H1 (cell line): Measurements from ENCODE around the gene RSU1. TPM values are rescaled to one million over a fixed set of nuclear protein-coding genes. Genes with fewer than 3 reads are reported as not detected.

ENCODE experiments used
- CTCF ChIA-PET: fragments of 300-600 bp; sonication (Branson Sonifier 250); formaldehyde crosslinking; loops from one replicate; lab custom pipeline; 2021; ENCODE audit not compliant: partially characterized antibody; lab: Charles Lee
- POLR2A ChIA-PET: fragments of 300-600 bp; sonication (Branson Sonifier 250); formaldehyde crosslinking; loops from one replicate; lab custom pipeline; 2021; ENCODE audit warnings: inconsistent platforms; ENCODE audit not compliant: partially characterized antibody; lab: Charles Lee
- DNase-seq, 2 experiments: peaks; one replicate each; pipeline versions ENCODE4 v3.0.0 to v3.0.0-alpha.2; 2010 to 2022; ENCODE audit warnings: low spot score in 2 of 2, low read depth in 1 of 2, mixed read lengths in 1 of 2
- FAIRE-seq: peaks from 2 replicates; lab custom pipeline; 2011; peaks lifted over from hg19 to GRCh38; lab: Jason Lieb, UNC
- H2AFZ ChIP-seq: 2 replicates; pipeline ENCODE4 v1.8.1; 2012; ENCODE audit warnings: low read length, inconsistent platforms
- H2AK5ac ChIP-seq: 2 replicates; pipeline ENCODE4 v1.6.1; 2013; ENCODE audit warnings: low read depth, low read length
- H2BK120ac ChIP-seq: replicated peaks from 2 replicates; pipeline ENCODE3; 2013; ENCODE audit warnings: low read depth, low read length, inconsistent platforms
- H2BK12ac ChIP-seq: 2 replicates; pipeline ENCODE4 v1.6.1; 2013; ENCODE audit warnings: low read depth, low read length
- H2BK15ac ChIP-seq: 2 replicates; pipeline ENCODE4 v1.6.1; 2013; ENCODE audit warnings: low read length
- H2BK20ac ChIP-seq: 2 replicates; pipeline ENCODE4 v1.6.1; 2013; ENCODE audit warnings: low read length
- H2BK5ac ChIP-seq: 2 replicates; pipeline ENCODE4 v1.6.1; 2013; ENCODE audit warnings: low read depth, low read length
- H3K14ac ChIP-seq: 2 replicates; pipeline ENCODE4 v1.6.1; 2013; ENCODE audit warnings: inconsistent platforms; ENCODE audit not compliant: insufficient read length
- H3K18ac ChIP-seq: 2 replicates; pipeline ENCODE4 v1.6.1; 2013; ENCODE audit warnings: low read length; ENCODE audit errors: extremely low read depth
- H3K23ac ChIP-seq: 2 replicates; pipeline ENCODE4 v1.6.1; 2013; ENCODE audit warnings: inconsistent platforms; ENCODE audit not compliant: insufficient read length
- H3K23me2 ChIP-seq: 2 replicates; pipeline ENCODE4 v1.6.1; 2013; ENCODE audit warnings: low read depth, low read length
- H3K27ac ChIP-seq: 2 replicates; pipeline ENCODE4 v1.6.1; 2011; ENCODE audit warnings: low read depth, low read length, inconsistent platforms
- H3K27me3 ChIP-seq, 4 experiments: replicated peaks in 1 of 4; 1 replicate in 1 of 4; 2 replicates in 3 of 4; pipeline versions ENCODE4 v1.6.1 to v1.8.1; 2011 to 2013; ENCODE audit warnings: low read length in 3 of 4, mild to moderate bottlenecking in 3 of 4, inconsistent platforms in 2 of 4, mixed read lengths in 2 of 4, moderate library complexity in 1 of 4; ENCODE audit not compliant: control insufficient read depth in 3 of 4, insufficient read depth in 3 of 4; ENCODE audit errors: extremely low read depth in 1 of 4
- H3K36me3 ChIP-seq, 4 experiments: 2 replicates each; pipeline versions ENCODE4 v1.6.1 to v1.8.1; 2011 to 2013; ENCODE audit warnings: mild to moderate bottlenecking in 4 of 4, low read length in 3 of 4, moderate library complexity in 2 of 4, control low read depth in 1 of 4, inconsistent platforms in 1 of 4; ENCODE audit not compliant: insufficient read depth in 4 of 4, control insufficient read depth in 2 of 4
- H3K4ac ChIP-seq: replicated peaks from 2 replicates; pipeline ENCODE3; 2013; ENCODE audit warnings: low read length, low read depth, mixed read lengths, inconsistent platforms; ENCODE audit not compliant: insufficient read length
- H3K4me1 ChIP-seq, 4 experiments: replicated peaks in 1 of 4; 1 replicate in 1 of 4; 2 replicates in 3 of 4; pipeline versions ENCODE4 v1.6.1 to v1.8.1; 2011 to 2013; ENCODE audit warnings: low read length in 3 of 4, inconsistent platforms in 2 of 4, mixed read lengths in 1 of 4; ENCODE audit not compliant: insufficient read depth in 4 of 4, control insufficient read depth in 3 of 4
- H3K4me2 ChIP-seq, 2 experiments: 2 replicates each; pipeline versions ENCODE4 v1.6.1 to v1.8.1; 2011 to 2013; ENCODE audit warnings: low read depth in 2 of 2, low read length in 2 of 2, control low read depth in 1 of 2, inconsistent platforms in 1 of 2, mild to moderate bottlenecking in 1 of 2; ENCODE audit not compliant: insufficient read depth in 1 of 2
- H3K4me3 ChIP-seq, 4 experiments: fragments of 200-600, 300-600 bp in 1 of 4; sonication (generic), shearing (Covaris generic), sonication (Bioruptor Twin) in 1 of 4; 2 replicates each; pipeline versions ENCODE4 v1.5.1 to v1.8.1; 2011 to 2016; ENCODE audit warnings: low read length in 4 of 4, low read depth in 3 of 4, control low read depth in 2 of 4, inconsistent platforms in 2 of 4, mild to moderate bottlenecking in 2 of 4, mixed read lengths in 1 of 4, moderate library complexity in 1 of 4; ENCODE audit not compliant: insufficient read depth in 2 of 4; ENCODE audit errors: extremely low read depth in 1 of 4
- H3K56ac ChIP-seq: replicated peaks from 2 replicates; pipeline ENCODE3; 2013; ENCODE audit warnings: low read depth, mild to moderate bottlenecking, mixed read lengths, low read length, inconsistent platforms; ENCODE audit not compliant: insufficient read length
- H3K79me1 ChIP-seq: 2 replicates; pipeline ENCODE4 v1.6.1; 2013; ENCODE audit warnings: low read depth, low read length, control low read depth
- H3K79me2 ChIP-seq, 2 experiments: 2 replicates each; pipeline versions ENCODE4 v1.6.1 to v1.8.1; 2012 to 2013; ENCODE audit warnings: low read length in 2 of 2, mild to moderate bottlenecking in 2 of 2, inconsistent platforms in 1 of 2; ENCODE audit not compliant: insufficient read depth in 2 of 2, control insufficient read depth in 1 of 2
- H3K9ac ChIP-seq, 4 experiments: replicated peaks in 1 of 4; 1 replicate in 1 of 4; 2 replicates in 3 of 4; pipeline versions ENCODE4 v1.6.1 to v1.8.1; 2011 to 2013; ENCODE audit warnings: low read depth in 3 of 4, low read length in 3 of 4, control low read depth in 2 of 4, mild to moderate bottlenecking in 2 of 4, moderate library complexity in 2 of 4, inconsistent platforms in 1 of 4; ENCODE audit errors: extremely low read depth in 1 of 4
- H3K9me3 ChIP-seq, 2 experiments: 2 replicates each; pipeline versions ENCODE4 v1.6.1 to v1.8.1; 2012 to 2013; ENCODE audit warnings: mild to moderate bottlenecking in 2 of 2, moderate library complexity in 2 of 2, control low read depth in 1 of 2, inconsistent platforms in 1 of 2, low read depth in 1 of 2, low read length in 1 of 2, mixed read lengths in 1 of 2; ENCODE audit not compliant: insufficient read depth in 2 of 2
- H4K20me1 ChIP-seq, 2 experiments: replicated peaks in 1 of 2; 2 replicates each; pipeline versions ENCODE3 to v1.8.1; 2011 to 2013; ENCODE audit warnings: inconsistent platforms in 2 of 2, low read length in 2 of 2, mild to moderate bottlenecking in 1 of 2; ENCODE audit not compliant: insufficient read depth in 2 of 2, control insufficient read depth in 1 of 2
- H4K5ac ChIP-seq: 2 replicates; pipeline ENCODE4 v1.6.1; 2013; ENCODE audit warnings: low read length, low read depth, mixed read lengths, inconsistent platforms; ENCODE audit not compliant: insufficient read length
- H4K8ac ChIP-seq: 2 replicates; pipeline ENCODE4 v1.8.0; 2013; ENCODE audit warnings: mild to moderate bottlenecking, moderate library complexity, low read length, inconsistent platforms; ENCODE audit not compliant: insufficient read depth; ENCODE audit errors: extremely low read depth
- H4K91ac ChIP-seq: replicated peaks from 2 replicates; pipeline ENCODE3; 2013; ENCODE audit warnings: low read length, mixed read lengths, inconsistent platforms; ENCODE audit not compliant: insufficient read length
- BRCA1 ChIP-seq: IDR thresholded peaks from 2 replicates; pipeline ENCODE4 v1.6.1; 2012; ENCODE audit warnings: low read depth, low read length, improper control_type of control experiment
- CBX8 ChIP-seq: fragments of 300-800, 300-1000 bp; sonication (generic); IDR thresholded peaks from 2 replicates; pipeline ENCODE4 v1.7.1; 2016; ENCODE audit warnings: low read depth, low read length, borderline replicate concordance
- CEBPB ChIP-seq: IDR thresholded peaks from 2 replicates; pipeline ENCODE4 v1.6.1; 2012; ENCODE audit warnings: low read depth, low read length
- EGR1 ChIP-seq: IDR thresholded peaks from 2 replicates; pipeline ENCODE4 v1.6.1; 2011; ENCODE audit warnings: low read depth, low read length, borderline replicate concordance
- HDAC6 ChIP-seq: IDR thresholded peaks from one replicate; pipeline ENCODE4 v1.7.1; 2012; ENCODE audit warnings: low read depth, mild to moderate bottlenecking, inconsistent platforms, low read length, moderate library complexity
- POLR2AphosphoS5 ChIP-seq: IDR thresholded peaks from 2 replicates; pipeline ENCODE4 v1.6.1; 2011; ENCODE audit warnings: low read depth, low read length
- POU5F1 ChIP-seq: IDR thresholded peaks from 2 replicates; pipeline ENCODE4 v1.6.1; 2011; ENCODE audit warnings: low read depth, mild to moderate bottlenecking, low read length, moderate library complexity
- SAP30 ChIP-seq: fragments of 300-600 bp; sonication (generic); IDR thresholded peaks from 2 replicates; pipeline ENCODE4 v1.7.1; 2012; ENCODE audit warnings: low read length, moderate library complexity, mild to moderate bottlenecking, inconsistent platforms; ENCODE audit not compliant: insufficient read depth, insufficient replicate concordance
- SP2 ChIP-seq: IDR thresholded peaks from 2 replicates; pipeline ENCODE4 v1.6.1; 2012; ENCODE audit warnings: mild to moderate bottlenecking, low read length, inconsistent platforms
- TEAD4 ChIP-seq: IDR thresholded peaks from 2 replicates; pipeline ENCODE4 v1.6.1; 2012; ENCODE audit warnings: low read depth, low read length, inconsistent platforms, mixed read lengths
- YY1 ChIP-seq: IDR thresholded peaks from 2 replicates; pipeline ENCODE4 v1.6.1; 2011; ENCODE audit warnings: low read depth, mild to moderate bottlenecking, low read length
- WGBS, 2 experiments: shearing (Covaris generic) in 1 of 2; methylation state at CpG; one replicate each; pipeline versions ENCODE4 v1.1.6 to v1.1.7; 2013 to 2015; ENCODE audit warnings: low lambda C conversion rate in 2 of 2, mixed read lengths in 2 of 2, inconsistent platforms in 1 of 2, low coverage in 1 of 2, missing lambda C conversion rate in 1 of 2; ENCODE audit not compliant: insufficient replicate concordance in 2 of 2, insufficient coverage in 1 of 2, insufficient read length in 1 of 2; ENCODE audit errors: extremely low coverage in 1 of 2, missing lambda C conversion rate in 1 of 2; 5-methylcytosine and 5-hydroxymethylcytosine counted together
- polyA plus RNA-seq, 7 experiments: library from polyadenylated mRNA; depleted of rRNA in 3 of 7; stranded (reverse) in 5 of 7; unstranded in 2 of 7; fragments of >200 nt in 5 of 7; fragments of 200-250 nt in 2 of 7; gene quantifications; 1 replicate in 5 of 7; 2 replicates in 1 of 7; 4 replicates in 1 of 7; pipeline versions ENCODE4 v1.2.1 to v1.2.3, GENCODE V29; 2011 to 2013; ENCODE audit warnings: missing spikeins in 2 of 7, mixed read lengths in 2 of 7
- total RNA-seq: library from RNA; stranded (reverse); fragmentation: NEBNext Ultra II Directional; extraction: Animal tissue kit (Norgen Biotek cat#: 25700); gene quantifications from 2 replicates; pipeline ENCODE4 v1.2.1, GENCODE V29; 2021
- TF ChIP-seq, protein P1 (sequence below): IDR thresholded peaks from 2 replicates; pipeline ENCODE4 v1.6.1; 2011; ENCODE audit warnings: low read length, improper control_type of control experiment
- TF ChIP-seq, protein P2 (sequence below): IDR thresholded peaks from 2 replicates; pipeline ENCODE4 v1.6.1; 2011; ENCODE audit warnings: low read depth, mild to moderate bottlenecking, low read length; ENCODE audit not compliant: insufficient read depth

The RSU1 gene
- total and polyA plus RNA-seq, 2 of the 8 experiments (the other 6 are each of a cell fraction or from before 2014, with no cell fraction given): 50.0 to 68.2 TPM

DNA sequence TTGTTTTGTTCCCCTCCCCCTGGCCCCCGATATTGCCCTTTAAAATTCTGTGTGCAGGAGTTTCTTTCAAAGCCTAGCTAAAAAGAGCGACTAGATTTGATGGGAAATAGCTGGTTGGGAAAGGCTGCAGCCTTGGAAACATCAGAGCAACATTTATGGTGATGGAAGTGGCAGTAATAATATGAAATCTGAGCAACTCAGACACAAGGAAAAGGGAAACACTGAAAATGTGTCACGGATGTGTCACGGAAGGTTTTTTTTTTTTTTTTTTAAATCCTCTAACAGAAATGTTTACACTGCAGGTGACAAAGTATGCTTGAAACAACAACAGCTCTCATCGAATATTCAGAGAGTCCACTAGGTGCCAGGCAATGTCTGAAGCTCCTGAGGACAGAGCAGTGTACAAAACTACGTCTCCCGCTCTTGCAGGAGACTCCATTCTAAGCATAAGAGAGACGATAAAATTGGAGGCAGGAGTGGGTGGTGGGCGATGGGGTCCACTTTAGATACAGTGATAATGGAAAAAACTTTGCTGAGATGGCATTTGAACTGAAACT is 143.0 kb downstream of the RSU1 start:
- Histone ChIP-seq H2AK5ac (no peak overlapping the region), H3K9ac (no peak overlapping the region), H3K27ac (no peak overlapping the region), H3K4me2 (no peak overlapping the region), H3K79me2 (no peaks in the 10 kb centered on the region), H4K20me1 (peaks cover 0 to 2% of the 10 kb centered on the region in 2 experiments), H4K8ac (no peak overlapping the region), H3K56ac (no peak overlapping the region), H4K5ac (no peak overlapping the region), H3K4ac (no peak overlapping the region), H3K27me3 (no peaks in the 10 kb centered on the region), H3K4me1 (no peaks in the 10 kb centered on the region), H3K23ac (no peak overlapping the region), H2BK12ac (no peak overlapping the region), H2BK5ac (no peak overlapping the region), H3K14ac (no peak overlapping the region), H3K9me3 (no peaks in the 10 kb centered on the region), H3K36me3 (no peaks in the 10 kb centered on the region; a peak in 1 of 8 replicates), H3K23me2 (no peaks in the 10 kb centered on the region), H4K91ac (no peak overlapping the region), H2BK120ac (no peak overlapping the region), H3K4me3 (no peak overlapping the region), H3K79me1 (no peaks in the 10 kb centered on the region), H3K18ac (no peak overlapping the region), H2AFZ (no peak overlapping the region), H2BK15ac (no peak overlapping the region), H2BK20ac (no peak overlapping the region)
- ChIA-PET CTCF (interaction anchor here (0.6 to 1.6 kb wide), 4 partner anchors 21 to 785 kb away, joined by 3 to 4 read pairs (median 3); no protein-coding TSS in a partner anchor), POLR2A (no interaction called here)
- no peak for DNase-seq
- no peak for FAIRE-seq
- WGBS, 2 experiments: 91% methylated on average over 9 of the region's 9 CpGs; no CpG with 5 or more reads in 1 of the 2 experiments
- TF ChIP-seq, protein P1, sequence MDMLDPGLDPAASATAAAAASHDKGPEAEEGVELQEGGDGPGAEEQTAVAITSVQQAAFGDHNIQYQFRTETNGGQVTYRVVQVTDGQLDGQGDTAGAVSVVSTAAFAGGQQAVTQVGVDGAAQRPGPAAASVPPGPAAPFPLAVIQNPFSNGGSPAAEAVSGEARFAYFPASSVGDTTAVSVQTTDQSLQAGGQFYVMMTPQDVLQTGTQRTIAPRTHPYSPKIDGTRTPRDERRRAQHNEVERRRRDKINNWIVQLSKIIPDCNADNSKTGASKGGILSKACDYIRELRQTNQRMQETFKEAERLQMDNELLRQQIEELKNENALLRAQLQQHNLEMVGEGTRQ: no peak
- no peak for TF ChIP-seq EGR1
- TF ChIP-seq SP2: no peak
- TF ChIP-seq SAP30: no peak
- TF ChIP-seq YY1: no peak
- TF ChIP-seq CEBPB: no peak
- TF ChIP-seq, protein P2, sequence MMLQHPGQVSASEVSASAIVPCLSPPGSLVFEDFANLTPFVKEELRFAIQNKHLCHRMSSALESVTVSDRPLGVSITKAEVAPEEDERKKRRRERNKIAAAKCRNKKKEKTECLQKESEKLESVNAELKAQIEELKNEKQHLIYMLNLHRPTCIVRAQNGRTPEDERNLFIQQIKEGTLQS: no peak
- TF ChIP-seq CBX8: no peak
- no peak for TF ChIP-seq TEAD4
- TF ChIP-seq POU5F1: no peak
- TF ChIP-seq HDAC6: no peak
- no peak for TF ChIP-seq BRCA1
- TF ChIP-seq POLR2AphosphoS5: no peak
